AG04449 (cell line): ENCODE measurements around the gene SULT1A4.
"Not testable (repeated sequence)": the region's sequence is repeated elsewhere in the genome, so short reads cannot be mapped to it uniquely, and the experiment has no call there.

ENCODE experiments used
- CTCF ChIA-PET: fragments of 350-600 bp; formaldehyde crosslinking; extraction: SDS; loops from one replicate; lab custom pipeline; 2021; ENCODE audit warnings: antibody characterized with exemption; lab: Yijun Ruan, JAX
- POLR2A ChIA-PET: fragments of 400-600, 350-600 bp; formaldehyde crosslinking; extraction: SDS; loops from one replicate; lab custom pipeline; 2020; ENCODE audit warnings: antibody characterized with exemption, inconsistent platforms; lab: Yijun Ruan, JAX
- DNase-seq: peaks from one replicate; pipeline ENCODE4 v3.0.0-alpha.2; 2010; ENCODE audit warnings: low read depth, low spot score
- H3K4me3 ChIP-seq: 2 replicates; pipeline ENCODE4 v1.5.1; 2011; ENCODE audit warnings: low read depth, mild to moderate bottlenecking, control low read depth, low read length

The SULT1A4 gene

DNA sequence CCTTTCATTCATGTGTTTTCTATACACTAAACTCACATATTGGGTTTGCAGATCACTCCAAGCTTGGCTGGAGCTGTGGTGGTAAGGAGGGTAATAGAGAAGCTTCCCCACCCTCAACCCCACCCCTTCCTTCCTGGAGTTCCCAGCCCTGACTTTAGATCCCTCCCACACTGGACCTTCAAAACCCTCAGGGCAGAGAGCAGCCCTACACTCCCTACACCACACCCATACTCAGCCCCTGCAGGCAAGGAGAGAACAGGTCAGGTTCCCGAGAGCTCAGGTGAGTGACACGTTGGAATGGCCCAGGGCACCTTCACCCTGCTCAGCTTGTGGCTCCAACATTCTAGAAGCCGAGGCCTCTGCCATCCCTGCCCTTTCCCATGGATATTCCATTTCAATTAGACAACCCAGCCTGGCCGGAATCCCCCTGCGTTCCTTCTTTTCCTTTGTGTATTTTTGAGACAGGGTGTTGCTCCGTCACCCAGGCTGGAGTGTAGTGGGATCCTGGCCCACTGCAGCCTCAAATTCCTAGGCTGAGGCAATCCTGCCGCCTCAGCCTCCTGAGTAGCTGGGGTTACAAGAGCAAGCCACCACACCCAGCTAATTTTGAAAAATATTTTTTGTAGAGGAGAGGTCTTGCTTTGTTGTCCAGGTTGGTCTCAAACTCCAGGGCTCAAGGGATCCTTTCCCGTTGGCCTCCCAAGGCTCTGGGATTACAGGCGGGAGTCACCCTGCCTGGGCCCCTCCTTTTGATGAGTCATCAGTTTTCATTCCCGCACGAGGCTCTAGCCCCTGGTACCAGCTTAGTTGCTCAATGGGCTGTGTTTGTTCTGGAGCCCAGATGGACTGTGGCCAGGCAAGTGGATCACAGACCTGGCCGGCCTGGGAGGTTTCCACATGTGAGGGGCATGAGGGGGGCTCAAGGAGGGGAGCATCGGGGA, at the start of gene SULT1A4:
TSS of gene SULT1A4 (plus strand) at position 208 of the 941 bp plus-strand sequence. CDS start 1,473 bp downstream, outside the sequence.
- H3K4me3 ChIP-seq, CTCF ChIA-PET, POLR2A ChIA-PET, DNase-seq: not testable (repeated sequence)

DNA sequence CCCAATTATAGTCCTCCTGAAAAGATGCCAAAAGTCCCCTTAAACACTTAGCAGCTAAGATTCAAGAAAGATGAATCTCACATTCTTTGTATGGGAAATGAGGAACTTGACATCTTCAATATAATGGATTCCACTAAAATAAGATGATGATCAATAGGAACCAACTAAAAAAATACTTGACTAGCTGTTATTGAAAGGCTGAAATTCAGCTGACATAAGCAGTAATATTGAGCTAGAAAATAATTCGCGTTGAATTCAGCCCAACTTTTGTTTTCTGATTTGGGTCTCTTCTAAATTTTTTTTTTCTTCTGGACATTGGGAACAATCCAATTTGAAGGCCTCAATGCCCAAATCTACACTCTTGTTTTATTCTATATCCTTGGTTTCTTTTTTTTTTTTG, 36.1 kb upstream of the SULT1A4 start:
- H3K4me3 ChIP-seq, CTCF ChIA-PET, POLR2A ChIA-PET, DNase-seq: not testable (repeated sequence)

DNA sequence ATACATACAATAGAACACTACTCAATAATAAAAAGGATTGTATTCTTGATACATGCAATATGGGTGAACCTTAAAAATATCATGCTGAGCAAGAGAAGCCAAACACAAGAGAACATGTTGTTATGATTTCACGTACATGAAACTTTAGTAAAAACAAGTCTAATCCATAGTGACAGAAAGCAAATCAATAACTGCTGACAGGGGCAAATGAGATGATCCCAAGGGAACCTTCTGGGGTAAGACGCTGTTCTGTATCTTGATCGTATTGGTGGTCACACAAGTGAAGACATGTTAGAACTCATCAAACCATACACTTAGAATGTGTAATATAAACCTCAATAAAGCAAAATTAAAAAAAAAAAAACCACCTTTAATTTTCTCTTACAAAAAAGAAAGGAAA, 34.3 kb upstream of the SULT1A4 start:
- CTCF ChIA-PET, POLR2A ChIA-PET, H3K4me3 ChIP-seq, DNase-seq: not testable (repeated sequence)

DNA sequence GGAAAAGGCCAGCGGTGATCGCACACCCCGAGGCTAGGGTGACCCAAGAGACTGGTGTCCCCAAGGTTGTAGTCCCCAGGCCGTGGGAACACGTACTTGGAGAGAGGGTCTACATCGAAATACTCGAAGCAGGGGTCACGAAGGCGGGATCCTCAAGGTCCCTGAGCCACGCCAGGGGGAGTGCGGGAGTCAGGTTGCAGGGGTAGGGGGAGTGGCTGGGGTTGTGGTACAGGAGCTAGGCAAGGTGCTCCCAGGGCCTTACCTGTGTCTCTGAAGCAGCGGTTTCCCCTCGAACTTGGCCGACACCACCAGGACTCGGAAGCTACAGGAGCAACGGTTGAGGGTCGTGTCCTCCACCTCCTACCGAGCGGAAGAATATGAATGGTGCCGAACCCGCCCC, 6.0 kb upstream of the SULT1A4 start:
- H3K4me3 ChIP-seq, POLR2A ChIA-PET, CTCF ChIA-PET, DNase-seq: not testable (repeated sequence)

DNA sequence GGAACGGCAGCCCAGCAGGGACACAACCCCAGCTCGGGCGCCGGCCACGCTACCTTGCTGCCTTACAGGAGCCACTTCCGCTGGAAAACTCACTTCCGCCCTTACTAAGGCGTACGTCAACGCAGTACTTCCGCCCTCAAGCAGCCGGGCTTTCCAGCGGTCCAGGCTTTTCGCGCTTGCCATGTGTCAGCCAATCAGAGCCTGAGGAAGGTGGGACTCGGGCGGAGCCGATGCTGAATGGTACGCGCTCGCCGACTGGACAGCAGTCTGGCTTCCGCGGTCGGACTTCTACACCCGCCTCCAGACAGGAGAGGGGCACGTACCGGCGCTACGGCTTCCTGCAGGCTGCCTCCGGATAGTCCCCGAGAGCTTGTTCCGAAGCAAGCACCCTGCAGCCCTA, 5.4 kb upstream of the SULT1A4 start, which contains the start of the genes BOLA2 and SLX1B:
TSS of gene BOLA2 (minus strand) at position 83 of the 400 bp plus-strand sequence. CDS start 98 bp downstream, outside the sequence.
TSS of gene SLX1B (plus strand) at position 265 of the 400 bp plus-strand sequence.
- DNase-seq, POLR2A ChIA-PET, H3K4me3 ChIP-seq, CTCF ChIA-PET: not testable (repeated sequence)

DNA sequence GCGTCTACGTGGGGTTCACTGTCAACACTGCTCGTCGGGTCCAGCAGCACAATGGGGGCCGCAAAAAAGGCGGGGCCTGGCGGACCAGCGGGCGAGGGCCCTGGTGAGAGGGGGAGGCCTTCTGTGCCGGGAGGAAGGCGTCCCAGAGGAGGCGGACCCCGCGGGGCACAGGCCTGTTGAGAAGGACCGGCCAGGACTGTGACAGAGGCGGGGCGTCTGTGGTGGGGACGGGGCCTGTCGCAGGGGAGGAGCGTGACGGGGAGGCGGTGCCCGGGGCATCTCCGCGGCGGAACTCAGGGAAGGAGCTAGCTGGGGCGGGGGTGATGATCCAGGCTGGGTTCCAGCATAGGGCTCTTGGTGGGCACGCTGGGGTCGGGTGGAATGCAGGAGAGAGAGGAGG, 4.9 kb upstream of the SULT1A4 start:
- H3K4me3 ChIP-seq, CTCF ChIA-PET, DNase-seq, POLR2A ChIA-PET: not testable (repeated sequence)

DNA sequence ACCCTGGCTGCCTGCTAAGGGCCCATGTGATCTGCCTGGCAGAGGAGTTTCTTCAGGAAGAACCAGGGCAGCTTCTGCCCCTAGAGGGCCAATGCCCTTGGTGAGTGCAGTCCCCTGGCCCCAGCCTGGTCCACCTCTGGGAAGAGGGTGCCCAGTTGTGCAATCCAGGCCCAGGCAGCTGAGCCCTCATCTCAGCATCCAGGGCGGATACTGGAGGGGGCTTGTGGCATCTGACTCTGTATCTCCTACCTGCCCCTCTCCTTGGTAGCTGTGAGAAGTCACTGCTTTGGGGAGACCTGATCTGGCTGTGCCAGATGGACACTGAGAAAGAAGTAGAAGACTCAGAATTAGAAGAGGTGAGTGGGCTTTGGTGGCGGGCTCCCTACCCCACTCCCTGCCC, 2.1 kb upstream of the SULT1A4 start:
- POLR2A ChIA-PET, H3K4me3 ChIP-seq, DNase-seq, CTCF ChIA-PET: not testable (repeated sequence)

DNA sequence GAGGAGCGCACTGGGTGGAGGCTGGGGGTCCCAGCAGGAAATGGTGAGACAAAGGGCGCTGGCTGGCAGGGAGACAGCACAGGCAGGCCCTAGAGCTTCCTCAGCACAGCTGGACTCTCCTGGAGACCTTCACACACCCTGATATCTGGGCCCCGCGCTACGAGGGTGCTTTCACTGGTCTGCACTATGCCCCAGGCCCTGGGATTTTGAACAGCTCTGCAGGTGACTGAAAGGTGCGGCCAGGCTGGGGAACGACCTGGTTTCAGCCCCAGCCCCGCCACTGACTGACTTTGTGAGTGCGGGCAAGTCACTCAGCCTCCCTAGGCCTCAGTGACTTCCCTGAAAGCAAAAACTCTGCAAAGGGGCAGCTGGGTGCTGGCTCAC, 926 bp downstream of the SULT1A4 start:
- POLR2A ChIA-PET, H3K4me3 ChIP-seq, CTCF ChIA-PET, DNase-seq: not testable (repeated sequence)

DNA sequence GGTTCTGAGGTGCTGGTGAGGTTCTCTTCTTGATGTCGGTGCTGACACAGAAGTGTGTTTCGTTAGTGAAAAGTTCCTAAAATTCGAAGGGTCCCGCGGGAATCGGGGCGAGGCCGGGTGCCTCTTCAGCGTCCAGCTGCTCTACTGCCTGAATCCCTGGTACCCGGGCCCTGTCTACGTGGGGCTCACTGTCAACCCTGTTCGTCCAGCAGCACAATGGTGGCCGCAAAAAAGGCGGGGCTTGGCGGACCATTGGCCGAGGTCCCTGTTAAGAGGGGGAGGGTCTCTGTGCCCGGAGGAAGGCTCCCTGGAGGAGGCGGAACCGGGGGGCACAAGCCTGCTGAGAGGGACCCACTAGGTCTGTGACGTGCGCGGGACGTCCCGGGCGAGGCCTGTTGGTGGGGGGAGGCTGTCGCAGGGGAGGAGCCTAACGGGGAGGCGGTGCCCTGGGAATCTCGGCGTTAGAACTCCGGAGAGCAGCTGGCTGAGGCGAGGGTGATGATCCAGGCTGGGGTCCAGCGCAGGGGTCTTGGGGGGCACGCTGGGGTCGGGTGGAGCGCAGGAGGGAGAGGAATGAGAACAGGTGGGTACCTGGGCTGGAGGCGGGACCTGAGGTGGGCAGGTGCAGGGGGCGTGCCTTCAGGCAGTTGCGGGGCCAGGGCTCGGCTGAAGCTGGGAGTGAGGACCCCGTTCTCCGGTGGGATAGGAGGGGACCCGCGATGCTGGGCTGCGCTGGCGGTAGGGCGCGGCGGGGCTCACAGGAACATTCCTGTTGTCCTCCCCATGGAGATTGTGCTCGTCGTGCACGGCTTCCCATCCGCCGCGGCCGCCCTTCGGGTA, 6.5 kb downstream of the SULT1A4 start:
- DNase-seq, POLR2A ChIA-PET, H3K4me3 ChIP-seq, CTCF ChIA-PET: not testable (repeated sequence)

DNA sequence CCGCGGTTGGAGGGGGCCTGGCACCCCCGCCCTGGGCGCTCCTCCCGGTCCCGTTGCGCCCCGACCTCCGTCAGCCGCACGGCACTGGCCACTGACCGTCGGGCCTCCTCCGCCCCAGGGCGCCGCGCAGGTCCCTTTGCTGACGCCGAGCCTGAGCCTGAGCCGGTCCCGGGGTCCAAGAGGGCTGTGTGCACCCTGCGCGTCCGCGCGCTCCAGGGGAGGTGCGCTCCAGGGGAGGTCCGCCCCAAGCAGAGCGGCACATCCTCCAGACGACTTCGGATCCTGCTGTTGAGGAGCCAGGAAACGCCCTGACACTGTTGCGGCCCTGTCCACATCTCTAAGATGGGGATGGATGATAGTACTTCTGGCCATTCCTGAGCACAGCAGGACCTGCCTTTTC, 7.2 kb downstream of the SULT1A4 start:
- POLR2A ChIA-PET, DNase-seq, CTCF ChIA-PET, H3K4me3 ChIP-seq: not testable (repeated sequence)

DNA sequence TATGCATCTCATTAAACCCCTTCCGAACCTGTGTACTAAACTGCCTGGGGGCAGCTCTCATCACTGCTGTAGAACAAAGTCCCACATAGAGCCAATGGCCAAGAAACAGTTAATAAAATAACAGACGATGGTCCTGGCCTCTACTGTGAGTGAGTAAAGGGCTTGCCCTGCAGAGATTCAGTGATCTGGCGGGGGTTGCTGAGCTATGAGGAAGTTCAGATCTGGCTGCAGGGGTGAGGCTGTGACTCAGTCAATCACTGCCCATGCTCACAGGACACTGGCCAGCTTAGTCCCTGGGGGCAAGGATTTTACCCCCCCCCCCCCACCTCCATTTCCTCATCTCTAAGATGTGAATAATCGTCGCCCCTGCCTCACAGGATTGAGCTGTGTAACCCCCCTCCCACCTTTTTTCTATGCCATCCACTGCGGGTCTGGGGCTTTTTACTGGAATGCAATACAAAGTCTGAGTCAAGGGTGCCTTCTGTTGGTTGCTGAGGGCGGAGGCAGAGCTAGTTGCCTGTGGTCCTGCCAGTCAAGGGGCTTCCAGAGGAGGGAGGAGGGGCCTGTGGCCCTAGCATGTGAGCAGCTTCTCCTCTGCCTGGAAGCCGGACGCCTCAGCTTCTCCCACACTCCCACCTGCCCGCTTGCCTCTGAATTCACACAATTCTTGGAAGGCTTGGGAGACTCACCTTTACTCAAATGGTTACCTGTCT, 8.1 kb downstream of the SULT1A4 start:
- DNase-seq, H3K4me3 ChIP-seq, POLR2A ChIA-PET, CTCF ChIA-PET: not testable (repeated sequence)

DNA sequence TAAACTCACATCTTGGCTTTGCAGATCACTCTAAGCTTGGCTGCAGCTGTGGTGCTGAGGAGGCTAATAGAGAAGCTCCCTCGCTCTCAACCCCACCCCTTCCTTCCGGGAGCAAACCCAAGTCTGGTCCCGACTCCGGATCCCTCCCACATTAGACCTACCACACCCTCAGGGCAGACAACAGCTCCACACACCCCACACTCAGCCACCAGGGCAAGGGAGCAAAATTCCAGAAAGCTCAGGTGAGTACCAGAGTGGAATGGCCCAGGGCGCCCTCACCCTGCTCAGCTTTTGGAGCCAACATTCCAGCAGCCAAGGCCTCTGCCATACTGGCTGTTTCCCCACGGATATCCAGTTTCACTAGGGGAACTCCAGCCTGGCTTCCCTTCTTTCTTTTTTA, 9.9 kb downstream of the SULT1A4 start:
- H3K4me3 ChIP-seq, POLR2A ChIA-PET, CTCF ChIA-PET, DNase-seq: not testable (repeated sequence)

DNA sequence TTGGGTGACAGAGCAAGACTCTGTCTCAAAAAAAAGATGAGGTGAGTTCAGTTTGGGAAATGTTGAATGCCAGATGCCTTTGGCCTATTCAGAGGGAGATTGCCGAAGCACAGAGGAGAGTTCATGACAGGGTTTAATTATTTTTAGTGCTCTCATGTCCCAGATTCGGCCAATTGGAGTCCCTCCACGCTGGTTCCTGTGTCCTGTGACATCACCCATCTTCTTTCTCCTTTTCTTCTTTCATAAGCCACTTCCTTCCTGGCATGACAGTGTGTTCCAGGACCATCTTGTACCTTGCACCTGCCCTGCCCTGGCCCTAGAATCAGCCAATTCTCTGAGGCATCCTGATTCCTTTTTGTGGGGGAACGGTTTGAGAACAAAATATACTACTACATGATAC, 12.4 kb downstream of the SULT1A4 start:
- DNase-seq, POLR2A ChIA-PET, H3K4me3 ChIP-seq, CTCF ChIA-PET: not testable (repeated sequence)

DNA sequence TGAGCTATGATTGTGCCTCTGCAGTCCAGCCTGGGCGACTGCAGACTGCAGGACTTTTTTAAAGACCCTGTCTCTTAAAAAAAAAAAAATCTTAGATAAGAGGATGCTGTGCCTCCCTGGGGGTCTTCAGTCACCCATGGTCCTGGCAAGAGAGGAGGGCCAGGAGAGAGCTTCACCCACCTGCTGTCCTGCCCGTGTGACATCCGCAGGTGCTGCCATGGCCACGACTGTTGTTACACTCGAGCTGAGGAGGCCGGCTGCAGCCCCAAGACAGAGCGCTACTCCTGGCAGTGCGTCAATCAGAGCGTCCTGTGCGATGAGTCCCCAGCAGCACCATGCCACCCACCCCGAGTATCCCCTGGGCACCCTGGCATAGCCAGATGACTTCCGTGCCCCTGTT, 22.6 kb downstream of the SULT1A4 start:
- DNase-seq, POLR2A ChIA-PET, H3K4me3 ChIP-seq, CTCF ChIA-PET: not testable (repeated sequence)

DNA sequence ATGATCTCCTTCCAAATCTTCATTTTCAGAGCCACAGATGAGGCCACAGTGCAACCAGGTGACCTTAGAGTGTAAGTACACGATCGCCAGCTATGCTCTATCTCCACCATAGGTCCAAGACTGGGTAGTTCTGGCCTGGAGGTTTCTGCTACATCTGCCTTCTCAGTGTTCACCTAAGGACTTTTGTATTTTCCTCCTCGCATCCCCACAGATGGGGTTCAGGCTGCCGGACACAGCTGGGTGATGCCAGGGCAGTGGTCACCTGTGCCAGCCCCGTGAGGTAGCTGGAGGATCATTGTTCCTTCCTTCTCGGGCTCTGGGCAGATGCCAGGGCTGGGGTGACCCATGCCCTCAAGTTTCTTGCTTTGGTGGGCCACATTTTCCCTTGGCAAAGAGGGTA, 46.6 kb downstream of the SULT1A4 start, which contains the start of gene NPIPB12:
TSS of gene NPIPB12 (minus strand) at position 101 of the 400 bp plus-strand sequence.
- CTCF ChIA-PET, H3K4me3 ChIP-seq, DNase-seq, POLR2A ChIA-PET: not testable (repeated sequence)
